ENCODE data around the gene SEPTIN10.

DNA sequence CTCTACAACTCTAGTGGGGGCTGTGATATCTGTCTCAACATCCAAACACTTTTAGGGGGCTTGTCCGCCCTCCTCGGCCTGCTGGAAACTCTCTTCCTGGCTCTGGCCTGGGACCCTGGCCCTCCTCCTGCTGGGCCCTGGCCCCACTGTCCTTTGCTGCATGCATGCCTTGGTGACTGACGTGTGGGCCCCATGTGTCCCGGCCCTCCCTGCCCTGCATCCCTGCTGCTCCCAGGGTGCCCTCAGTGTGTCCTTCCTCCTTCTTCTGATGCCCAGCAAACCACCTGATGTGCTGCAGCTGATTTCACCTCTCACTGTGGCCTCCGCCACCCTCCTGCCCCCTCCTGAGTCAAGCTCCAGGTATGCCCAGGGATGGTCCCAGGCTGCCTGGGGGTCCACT is 101.7 kb downstream of the SEPTIN10 start:
- TF ChIP-seq EZH2 (IDR thresholded peaks at IDR 0.05; ENCODE audit: borderline replicate concordance, insufficient read depth, low read depth, low read length, poor library complexity, severe bottlenecking): no peak
- TF ChIP-seq, protein P1, sequence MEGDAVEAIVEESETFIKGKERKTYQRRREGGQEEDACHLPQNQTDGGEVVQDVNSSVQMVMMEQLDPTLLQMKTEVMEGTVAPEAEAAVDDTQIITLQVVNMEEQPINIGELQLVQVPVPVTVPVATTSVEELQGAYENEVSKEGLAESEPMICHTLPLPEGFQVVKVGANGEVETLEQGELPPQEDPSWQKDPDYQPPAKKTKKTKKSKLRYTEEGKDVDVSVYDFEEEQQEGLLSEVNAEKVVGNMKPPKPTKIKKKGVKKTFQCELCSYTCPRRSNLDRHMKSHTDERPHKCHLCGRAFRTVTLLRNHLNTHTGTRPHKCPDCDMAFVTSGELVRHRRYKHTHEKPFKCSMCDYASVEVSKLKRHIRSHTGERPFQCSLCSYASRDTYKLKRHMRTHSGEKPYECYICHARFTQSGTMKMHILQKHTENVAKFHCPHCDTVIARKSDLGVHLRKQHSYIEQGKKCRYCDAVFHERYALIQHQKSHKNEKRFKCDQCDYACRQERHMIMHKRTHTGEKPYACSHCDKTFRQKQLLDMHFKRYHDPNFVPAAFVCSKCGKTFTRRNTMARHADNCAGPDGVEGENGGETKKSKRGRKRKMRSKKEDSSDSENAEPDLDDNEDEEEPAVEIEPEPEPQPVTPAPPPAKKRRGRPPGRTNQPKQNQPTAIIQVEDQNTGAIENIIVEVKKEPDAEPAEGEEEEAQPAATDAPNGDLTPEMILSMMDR (IDR thresholded peaks at IDR 0.05): no peak
